Dermis microvascular lymphatic vessel endothelial cell (primary cell): ENCODE measurements around the gene TMEM198. TPM values are rescaled to one million over a fixed set of nuclear protein-coding genes. Genes with fewer than 3 reads are reported as not detected.

Source experiments
- DNase-seq, 2 donors: peaks; one replicate each; pipeline versions ENCODE4 v3.0.0 to v3.0.0-alpha.2; 2010; ENCODE audit warnings: low read depth in 2 of 2
- total RNA-seq: library from RNA; depleted of rRNA; stranded (reverse); fragments of >200 nt; gene quantifications from 2 replicates; pipeline ENCODE4 v1.2.1, GENCODE V29; 2014

Gene TMEM198
- total RNA-seq, 1 donor from 2014 or later: not detected

DNA sequence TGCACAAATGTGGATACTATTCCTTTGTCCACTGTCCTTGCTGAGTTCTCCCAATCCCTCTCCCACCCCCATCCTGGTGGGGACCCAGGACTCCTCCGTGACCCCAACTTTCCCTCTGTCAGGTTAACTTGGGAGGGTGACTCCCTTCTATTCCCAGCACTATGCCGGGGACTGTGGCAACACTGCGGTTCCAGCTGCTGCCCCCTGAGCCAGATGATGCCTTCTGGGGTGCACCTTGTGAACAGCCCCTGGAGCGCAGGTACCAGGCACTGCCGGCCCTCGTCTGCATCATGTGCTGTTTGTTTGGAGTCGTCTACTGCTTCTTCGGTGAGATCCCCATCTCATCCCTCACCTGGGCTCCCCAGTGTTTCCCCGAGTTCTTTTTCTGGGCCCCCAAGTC, 739 bp downstream of the TMEM198 start:
- no peak for DNase-seq

DNA sequence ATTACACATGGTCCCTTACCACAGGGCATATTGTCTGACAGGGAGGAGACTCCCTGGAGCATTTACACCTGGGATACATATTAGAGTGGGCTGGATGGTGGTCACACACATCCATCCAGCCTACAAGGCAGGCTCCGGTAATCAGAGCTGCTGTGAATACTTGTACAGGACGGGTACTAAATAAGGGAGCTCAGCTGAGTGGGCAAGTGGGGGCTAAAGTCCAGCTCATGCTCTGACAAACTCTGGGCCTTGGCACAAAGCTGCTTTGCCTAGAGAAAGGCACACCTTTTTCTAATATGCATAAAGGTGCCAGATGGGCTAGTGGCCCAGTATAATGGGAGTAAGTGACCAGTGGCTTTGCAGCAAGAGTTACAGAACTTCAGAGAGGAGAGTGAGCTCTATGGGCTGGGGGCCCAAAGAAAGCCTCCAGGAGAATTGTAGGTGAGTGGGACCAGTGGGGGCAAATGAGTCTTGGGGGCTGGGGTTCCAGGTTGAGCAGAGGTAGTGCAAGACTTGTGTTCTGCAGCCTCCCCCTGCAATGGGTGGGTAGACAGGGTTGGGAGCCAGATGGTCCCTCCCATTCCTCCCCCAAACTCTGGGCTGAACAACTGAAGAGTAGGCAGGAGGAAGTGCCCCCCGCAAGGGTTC, 1.6 kb downstream of the TMEM198 start:
- DNase-seq: no peak

DNA sequence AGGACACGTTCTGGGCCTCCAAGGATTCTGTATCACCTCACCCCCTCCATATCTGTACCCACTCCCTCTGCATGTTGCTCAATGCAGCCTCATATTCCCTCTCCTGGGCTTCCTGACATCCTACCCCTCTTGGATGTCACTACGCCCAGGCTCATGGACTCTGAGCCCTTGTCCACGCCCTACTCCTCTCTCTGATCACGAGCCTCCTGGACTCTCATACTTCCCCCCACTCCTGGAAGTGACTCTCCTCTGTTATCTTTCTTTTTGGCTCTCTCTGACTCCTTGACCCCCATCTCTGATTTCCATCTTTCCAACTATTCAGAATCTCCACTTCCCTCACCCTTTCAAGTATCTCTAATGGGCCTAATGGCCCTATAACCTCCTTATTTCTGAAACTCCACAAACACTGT, 2.1 kb downstream of the TMEM198 start:
- no peak for DNase-seq

DNA sequence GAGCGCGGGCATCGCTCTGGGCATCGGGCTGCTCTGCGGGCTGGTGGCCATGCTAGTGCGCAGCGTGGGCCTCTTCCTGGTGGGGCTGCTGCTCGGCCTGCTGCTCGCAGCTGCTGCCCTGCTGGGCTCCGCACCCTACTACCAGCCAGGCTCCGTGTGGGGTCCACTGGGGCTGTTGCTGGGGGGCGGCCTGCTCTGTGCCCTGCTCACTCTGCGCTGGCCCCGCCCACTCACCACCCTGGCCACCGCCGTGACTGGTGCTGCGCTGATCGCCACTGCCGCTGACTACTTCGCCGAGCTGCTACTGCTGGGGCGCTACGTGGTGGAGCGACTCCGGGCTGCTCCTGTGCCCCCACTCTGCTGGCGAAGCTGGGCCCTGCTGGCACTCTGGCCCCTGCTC, 3.8 kb downstream of the TMEM198 start:
- DNase-seq: no peak

DNA sequence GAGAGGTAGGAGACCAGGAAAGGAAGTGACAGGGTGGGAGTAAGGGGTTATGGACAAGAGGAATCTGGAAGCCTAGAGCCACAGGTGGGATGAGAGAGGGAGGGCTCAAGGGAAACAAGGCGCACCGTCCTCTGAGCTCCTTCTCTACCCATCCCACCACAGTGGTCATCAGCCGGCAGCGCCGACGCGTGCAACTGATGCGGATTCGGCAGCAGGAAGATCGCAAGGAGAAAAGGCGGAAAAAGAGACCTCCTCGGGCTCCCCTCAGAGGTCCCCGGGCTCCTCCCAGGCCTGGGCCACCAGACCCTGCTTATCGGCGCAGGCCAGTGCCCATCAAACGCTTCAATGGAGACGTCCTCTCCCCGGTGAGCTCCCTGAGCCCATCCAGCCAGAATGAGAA, 5.2 kb downstream of the TMEM198 start:
- DNase-seq: no peak

DNA sequence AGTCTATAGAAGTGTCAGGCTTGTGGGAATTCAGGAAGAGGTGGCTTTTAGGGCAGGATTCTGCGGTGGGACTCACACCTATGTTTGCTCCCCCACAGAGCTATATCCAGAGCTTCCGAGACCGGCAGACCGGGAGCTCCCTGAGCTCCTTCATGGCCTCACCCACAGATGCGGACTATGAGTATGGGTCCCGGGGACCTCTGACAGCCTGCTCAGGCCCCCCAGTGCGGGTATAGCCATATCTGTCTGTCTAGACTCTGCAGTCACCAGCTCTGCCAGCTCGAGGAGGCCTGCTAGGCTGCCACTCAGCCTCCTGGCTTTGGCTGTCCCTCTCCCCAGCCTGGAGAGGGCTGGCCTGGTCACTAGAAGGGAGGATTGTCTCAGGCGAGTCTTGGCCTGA, 5.8 kb downstream of the TMEM198 start:
- no peak for DNase-seq

DNA sequence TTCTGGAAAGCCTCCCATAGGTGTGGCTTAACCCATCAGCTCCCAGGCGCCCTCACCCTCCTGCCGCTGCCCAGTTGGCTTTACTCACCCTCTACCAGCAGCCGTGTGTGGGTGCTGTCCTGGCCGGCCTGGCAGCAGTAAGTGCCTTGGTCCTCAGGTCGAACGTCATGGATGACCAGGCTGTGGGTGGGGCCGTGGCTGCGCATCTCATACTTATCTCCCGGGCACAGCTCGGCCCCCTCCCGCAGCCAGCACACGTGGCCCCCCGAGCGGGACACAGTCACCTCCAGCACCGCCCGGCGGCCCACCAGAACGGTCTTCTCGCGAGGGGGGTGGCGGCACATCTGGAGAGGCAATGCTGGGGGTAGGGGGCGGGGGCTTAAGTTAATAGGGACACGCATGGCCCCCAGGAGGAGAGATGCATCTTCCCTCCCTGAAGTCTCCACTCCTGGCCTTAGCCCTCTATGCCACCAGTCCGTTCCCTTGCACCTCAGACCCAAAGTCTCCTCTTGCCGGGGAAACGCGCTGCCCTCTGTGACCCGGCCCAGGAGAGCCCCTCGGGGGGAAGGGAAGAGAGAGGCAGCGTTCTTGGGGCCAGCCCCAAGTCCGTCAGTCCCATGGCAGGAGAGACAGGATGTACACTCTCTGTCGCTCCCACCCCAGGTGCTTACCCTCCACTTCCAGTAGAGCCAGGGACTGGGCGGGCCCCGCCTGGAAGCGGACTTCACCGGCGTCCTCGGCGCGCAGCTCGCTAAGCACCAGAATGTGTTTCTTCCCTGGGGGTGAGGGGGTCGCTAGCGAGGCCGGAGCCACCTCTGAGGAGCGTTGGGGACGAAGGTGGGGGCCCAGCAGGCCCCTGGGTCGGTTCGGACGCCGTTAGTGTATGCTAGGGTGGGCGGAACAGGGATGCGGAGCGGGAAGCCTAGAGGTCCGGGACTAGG, 7.9 kb downstream of the TMEM198 start:
- DNase-seq: no peak

- DNase-seq: peak in 1 of 2 donors; percentile 70
Observed at GRCh38 chr2:219552382-219553167, 8.7 kb downstream of the TMEM198 start.

GRCh38 chr2:219553168-219553417, 9.3 kb downstream of the TMEM198 start:
- DNase-seq: no peak

DNA sequence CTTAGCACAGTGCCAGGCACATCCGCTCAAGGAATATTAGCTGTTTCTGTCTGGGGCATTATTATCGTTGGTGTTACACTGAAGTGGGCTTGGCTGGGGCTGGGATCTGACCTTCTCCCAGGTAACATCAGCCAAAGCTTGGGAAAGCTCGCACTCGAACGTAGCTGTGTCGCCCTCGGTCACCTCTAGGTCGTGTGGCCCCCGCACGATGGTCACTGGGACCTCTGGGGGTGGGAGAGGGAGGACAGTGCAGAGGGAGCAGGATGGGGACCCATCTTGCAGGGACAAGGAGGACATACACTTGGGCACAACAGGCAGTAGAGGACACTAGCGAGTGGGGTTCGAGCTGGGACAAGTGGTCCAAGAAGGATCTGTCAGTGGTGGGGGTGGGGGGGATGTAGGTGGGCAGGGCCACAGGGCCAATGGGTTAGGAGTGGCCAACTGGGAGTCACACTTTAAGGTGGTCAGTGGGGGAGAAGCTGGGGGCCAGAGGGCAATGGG, 9.7 kb downstream of the TMEM198 start:
- no peak for DNase-seq

DNA sequence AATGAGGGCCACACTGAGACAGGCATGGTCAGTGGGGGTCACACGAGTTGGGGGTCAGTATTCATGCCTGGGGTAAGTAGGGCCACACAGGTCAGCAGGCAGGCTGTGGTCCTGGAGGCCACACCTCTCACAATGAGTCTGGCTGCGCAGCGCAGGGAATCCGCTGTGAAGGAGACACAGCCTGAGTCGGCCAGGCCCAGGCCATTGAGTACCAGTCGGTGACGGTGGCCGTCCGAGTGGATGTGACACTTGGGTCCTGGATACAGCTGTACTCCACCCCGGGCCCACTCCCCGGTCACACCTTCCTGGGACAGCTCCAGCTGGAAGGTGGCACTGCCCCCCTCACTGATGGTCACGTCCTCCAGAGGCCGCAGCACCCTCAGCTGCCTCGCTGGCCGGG, 10.5 kb downstream of the TMEM198 start:
- DNase-seq: no peak

GRCh38 chr2:219555956-219556355, 12.1 kb downstream of the TMEM198 start:
- DNase-seq: no peak

- no peak for DNase-seq
Observed at GRCh38 chr2:219556413-219556812, 12.6 kb downstream of the TMEM198 start.

- DNase-seq: no peak
Observed at GRCh38 chr2:219557320-219557719, 13.5 kb downstream of the TMEM198 start.

DNA sequence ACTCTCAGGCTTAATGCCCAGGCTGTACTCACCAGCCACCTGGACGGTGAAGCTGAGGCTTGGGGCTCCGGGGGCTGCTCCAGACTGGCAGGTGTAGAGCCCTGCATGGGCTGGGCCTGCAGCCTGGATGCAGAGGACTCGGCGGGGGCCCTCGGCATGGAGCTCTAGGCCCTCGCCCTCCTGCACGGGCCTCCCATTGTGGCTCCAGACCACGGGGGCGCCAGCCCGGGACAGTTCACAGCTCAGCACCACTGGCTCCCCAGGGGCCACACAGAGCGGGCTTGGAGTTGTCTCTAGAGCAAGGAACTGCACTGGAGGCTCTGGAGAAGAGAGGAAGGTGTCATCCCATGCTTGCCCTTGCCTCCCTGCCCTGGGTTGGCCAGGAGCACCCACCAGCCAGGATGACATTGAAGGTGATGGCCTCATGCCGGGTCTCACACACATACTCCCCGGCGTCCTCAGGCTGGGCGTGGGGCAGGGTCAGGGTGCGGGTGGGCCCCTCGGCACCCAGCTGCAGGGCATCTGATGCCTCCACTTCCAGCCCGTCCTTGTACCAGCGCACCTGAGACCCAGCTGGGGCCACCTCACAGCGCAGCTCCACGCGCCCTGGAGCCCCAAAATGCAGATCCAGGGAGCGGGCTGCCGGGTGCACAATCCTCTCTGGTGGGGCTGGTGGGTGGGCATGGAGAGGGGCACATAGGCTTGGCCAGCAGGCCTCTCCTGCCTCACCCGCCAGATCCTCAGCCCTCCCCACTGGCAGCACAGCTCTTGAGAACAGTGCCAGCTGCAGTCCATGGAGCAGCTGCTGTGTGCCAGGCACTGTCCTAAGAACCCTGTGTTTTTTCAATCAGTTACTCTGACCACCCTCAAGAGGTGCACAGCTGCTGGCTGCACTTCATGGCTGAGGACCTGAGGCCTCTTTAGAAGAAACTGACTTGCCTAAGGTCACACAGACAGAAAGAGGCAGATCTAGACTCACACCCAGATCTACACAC, 14.3 kb downstream of the TMEM198 start:
- DNase-seq: no peak

DNA sequence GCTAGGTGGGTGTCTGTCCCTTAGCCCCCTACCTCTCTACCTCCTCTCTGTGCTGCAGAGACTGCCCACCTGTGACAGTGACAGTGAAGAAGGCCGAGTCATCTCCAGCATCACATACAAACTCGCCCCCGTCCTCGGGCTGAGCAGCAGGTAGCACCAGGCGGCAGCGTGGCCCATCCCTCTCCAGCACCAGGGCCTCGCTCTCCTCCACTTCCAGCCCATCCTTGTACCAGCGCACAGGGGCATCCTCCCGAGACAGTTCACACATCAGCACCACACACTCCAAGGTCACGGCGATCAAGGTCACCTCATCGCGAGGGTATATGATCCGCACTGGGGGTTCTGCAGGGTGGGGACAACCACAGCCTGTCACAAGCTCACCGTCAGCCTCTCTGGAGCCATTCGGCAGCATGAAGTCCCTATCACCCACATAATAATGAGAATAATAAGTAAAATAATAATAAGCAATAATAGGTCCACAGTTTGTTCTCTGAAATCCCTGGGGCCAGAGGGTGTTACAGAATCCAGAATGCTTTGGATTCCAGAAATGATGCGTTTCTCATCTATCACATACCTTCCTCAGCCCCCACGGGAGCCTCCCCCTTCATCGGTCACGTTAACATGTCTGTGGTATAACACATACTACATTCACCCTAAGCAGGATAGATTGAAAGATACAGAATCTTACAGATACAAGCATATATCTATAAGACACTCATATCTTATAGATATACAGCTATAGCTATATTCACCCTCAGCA, 15.5 kb downstream of the TMEM198 start:
- DNase-seq: no peak

DNA sequence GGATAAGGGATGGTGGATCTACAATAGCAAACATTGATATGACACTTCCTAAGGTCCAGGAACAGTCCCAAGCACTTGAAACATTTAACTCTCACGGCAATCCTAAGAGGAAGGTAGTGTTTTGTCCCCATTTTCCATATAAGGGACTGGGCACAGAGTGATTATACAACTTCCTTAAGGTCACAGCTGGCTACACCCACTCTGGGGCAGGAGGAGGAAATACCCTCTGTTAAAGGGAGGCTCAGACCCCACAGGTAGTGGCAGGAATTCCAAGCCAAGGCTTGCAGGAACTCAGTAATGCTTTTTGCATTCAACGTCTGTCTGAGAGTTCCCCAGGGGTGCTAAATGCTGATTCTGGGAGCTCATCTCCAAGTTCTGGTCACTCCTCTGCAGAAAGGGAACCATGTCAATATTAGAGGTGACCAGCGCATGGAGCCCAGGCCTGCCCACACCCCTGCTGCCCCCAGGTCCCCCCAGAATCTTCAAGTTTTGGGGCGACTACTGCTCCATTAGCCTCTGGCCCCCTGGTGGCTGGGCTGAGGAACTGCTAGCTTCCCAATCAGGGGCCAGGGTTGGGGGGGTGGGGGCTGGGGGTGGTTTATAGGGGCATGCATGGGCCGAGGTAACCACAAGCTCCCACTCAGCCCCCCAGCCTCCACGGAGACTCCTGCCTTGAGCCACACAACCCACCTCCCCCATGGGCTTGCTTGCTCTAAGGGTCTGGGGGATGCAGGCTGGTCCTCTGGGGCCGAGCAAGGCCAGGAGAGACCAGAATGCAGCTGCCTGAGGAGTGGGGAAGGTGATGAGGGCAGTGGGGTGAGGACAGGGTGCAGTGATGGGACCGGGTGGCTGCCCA, 16.4 kb downstream of the TMEM198 start:
- no peak for DNase-seq

DNA sequence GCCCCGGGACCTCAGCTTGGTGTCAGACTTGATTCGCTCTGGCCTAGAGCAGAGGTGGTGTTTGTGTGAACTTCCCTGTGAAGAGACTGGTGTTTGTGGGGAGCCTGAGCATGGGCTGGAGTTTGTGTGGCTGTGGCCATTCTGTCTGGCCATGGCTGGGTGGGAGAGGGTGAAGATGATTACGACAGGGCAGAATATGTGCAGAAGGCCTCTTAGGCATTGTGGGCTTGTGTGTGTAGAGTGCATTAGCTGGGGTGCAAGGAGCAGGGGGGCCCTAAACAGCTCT, 17.0 kb downstream of the TMEM198 start:
- no peak for DNase-seq
